NCI-H1105 treated with DMSO at 0.1 percent for 48 hours (cell line): Measurements from ENCODE around the gene PPM1L.
"Not testable (repeated sequence)": the region's sequence is repeated elsewhere in the genome, so short reads cannot be mapped to it uniquely, and the experiment has no call there.

Source experiments
- DNase-seq: peaks from one replicate; lab custom pipeline; 2025; lab: John Stamatoyannopoulos, UW

The PPM1L gene

GRCh38 chr3:160755776-160756304 is at the start of gene PPM1L:
Gene PPM1L (plus strand): TSS chr3:160756231.
- DNase-seq = peak; percentile 81

- peak; percentile 84 for DNase-seq
Observed at GRCh38 chr3:160707187-160707794, 48.7 kb upstream of the PPM1L start.

GRCh38 chr3:160709477-160710182 is 46.4 kb upstream of the PPM1L start:
- no peak for DNase-seq

- not testable (repeated sequence) for DNase-seq
Observed at GRCh38 chr3:160713144-160713543, 42.9 kb upstream of the PPM1L start.

- DNase-seq = no peak
Observed at GRCh38 chr3:160719710-160720109, 36.3 kb upstream of the PPM1L start.

- DNase-seq = no peak
Observed at GRCh38 chr3:160720123-160720746, 35.8 kb upstream of the PPM1L start.

GRCh38 chr3:160722331-160722730 is 33.7 kb upstream of the PPM1L start:
- DNase-seq = no peak

GRCh38 chr3:160725338-160725737 is 30.7 kb upstream of the PPM1L start:
- DNase-seq = no peak

GRCh38 chr3:160735826-160736225 is 20.2 kb upstream of the PPM1L start:
- peak; percentile 87 for DNase-seq

GRCh38 chr3:160738048-160738447 is 18.0 kb upstream of the PPM1L start:
- no peak for DNase-seq

GRCh38 chr3:160739079-160739478 is 17.0 kb upstream of the PPM1L start:
- no peak for DNase-seq

GRCh38 chr3:160746976-160747375 is 9.1 kb upstream of the PPM1L start:
- DNase-seq = no peak

- DNase-seq = no peak
Observed at GRCh38 chr3:160747422-160747821, 8.6 kb upstream of the PPM1L start.

- DNase-seq = no peak
Observed at GRCh38 chr3:160748231-160748630, 7.8 kb upstream of the PPM1L start.

- DNase-seq = no peak
Observed at GRCh38 chr3:160748787-160749186, 7.2 kb upstream of the PPM1L start.

- no peak for DNase-seq
Observed at GRCh38 chr3:160753953-160754352, 2.1 kb upstream of the PPM1L start.

GRCh38 chr3:160754371-160754854 is 1.6 kb upstream of the PPM1L start:
- DNase-seq = peak; percentile 66

GRCh38 chr3:160754855-160755747 is 930 bp upstream of the PPM1L start:
- peak; percentile 96 for DNase-seq

- no peak for DNase-seq
Observed at GRCh38 chr3:160757233-160758106, 1.4 kb downstream of the PPM1L start.

- no peak for DNase-seq
Observed at GRCh38 chr3:160758929-160759577, 3.0 kb downstream of the PPM1L start.
